Activated naive CD8-positive, alpha-beta T cell (primary cell): ENCODE measurements around the gene PRM1.

Experiments
- H3K27ac Mint-ChIP-seq: one replicate; pipeline ENCODE4 v1.8.0; 2021; ENCODE audit warnings: mixed read lengths
- H3K27me3 Mint-ChIP-seq: one replicate; pipeline ENCODE4 v1.8.0; 2021; ENCODE audit warnings: mixed read lengths
- H3K36me3 Mint-ChIP-seq: one replicate; pipeline ENCODE4 v1.8.0; 2021; ENCODE audit warnings: mixed read lengths
- H3K4me1 Mint-ChIP-seq: one replicate; pipeline ENCODE4 v1.8.0; 2021; ENCODE audit warnings: low read depth, mixed read lengths
- H3K4me3 Mint-ChIP-seq: one replicate; pipeline ENCODE4 v1.8.0; 2021; ENCODE audit warnings: mild to moderate bottlenecking, mixed read lengths
- H3K9me3 Mint-ChIP-seq: one replicate; pipeline ENCODE4 v1.8.0; 2021; ENCODE audit warnings: low read depth, mixed read lengths

Gene PRM1

DNA sequence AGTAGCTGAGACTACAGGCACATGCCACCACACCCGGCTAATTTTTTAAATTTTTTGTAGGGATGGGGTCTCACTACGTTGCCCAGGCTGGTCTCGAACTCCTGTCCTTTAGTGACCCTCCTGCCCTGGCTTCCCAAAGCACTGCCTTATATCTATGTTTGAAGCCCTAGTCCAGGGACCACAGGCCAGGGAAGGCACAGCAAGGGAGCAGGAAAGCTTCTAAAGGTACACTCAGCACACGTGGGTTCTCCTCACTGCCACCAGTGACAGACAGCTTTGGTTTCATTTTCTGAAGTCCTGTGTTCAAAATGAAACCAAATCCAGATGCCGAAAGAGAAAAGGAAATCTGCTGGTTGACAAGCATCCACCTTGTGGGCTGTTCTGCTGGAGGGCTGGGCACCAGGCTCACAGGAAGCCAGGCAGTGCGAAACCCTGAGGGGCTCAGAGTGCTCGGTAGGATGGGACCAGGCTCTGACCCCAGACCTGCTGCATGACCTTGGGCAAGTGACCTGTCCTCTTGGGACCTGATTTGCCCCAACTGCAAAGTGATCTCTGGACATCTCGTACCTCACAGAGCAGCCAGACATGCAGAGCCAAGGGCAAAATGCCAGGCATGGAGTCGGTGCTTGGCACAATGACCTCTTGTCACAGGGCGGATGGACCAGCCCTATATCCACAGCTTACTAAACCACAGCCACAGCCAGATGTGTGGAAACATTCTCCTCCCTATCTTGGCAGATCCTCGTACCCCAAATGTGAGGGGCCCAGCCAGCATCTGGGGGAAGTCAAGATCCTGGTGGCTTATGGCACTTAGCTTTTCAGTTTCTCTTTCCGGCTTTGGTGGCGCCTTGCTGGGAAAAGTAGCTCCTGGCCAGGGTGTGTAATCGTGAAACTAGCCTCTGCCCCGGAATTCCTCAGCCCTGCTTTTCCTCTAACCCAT lies 22.3 kb downstream of the PRM1 start:
- no peaks in the 10 kb centered on the region for H3K9me3 Mint-ChIP-seq
- peaks cover 48% of the 10 kb centered on the region for H3K4me1 Mint-ChIP-seq
- H3K4me3 Mint-ChIP-seq = peak overlapping the region; percentile 51
- H3K27me3 Mint-ChIP-seq = no peaks in the 10 kb centered on the region
- peaks cover under 1% of the 10 kb centered on the region for H3K36me3 Mint-ChIP-seq
- H3K27ac Mint-ChIP-seq = peak overlapping the region; percentile 82

DNA sequence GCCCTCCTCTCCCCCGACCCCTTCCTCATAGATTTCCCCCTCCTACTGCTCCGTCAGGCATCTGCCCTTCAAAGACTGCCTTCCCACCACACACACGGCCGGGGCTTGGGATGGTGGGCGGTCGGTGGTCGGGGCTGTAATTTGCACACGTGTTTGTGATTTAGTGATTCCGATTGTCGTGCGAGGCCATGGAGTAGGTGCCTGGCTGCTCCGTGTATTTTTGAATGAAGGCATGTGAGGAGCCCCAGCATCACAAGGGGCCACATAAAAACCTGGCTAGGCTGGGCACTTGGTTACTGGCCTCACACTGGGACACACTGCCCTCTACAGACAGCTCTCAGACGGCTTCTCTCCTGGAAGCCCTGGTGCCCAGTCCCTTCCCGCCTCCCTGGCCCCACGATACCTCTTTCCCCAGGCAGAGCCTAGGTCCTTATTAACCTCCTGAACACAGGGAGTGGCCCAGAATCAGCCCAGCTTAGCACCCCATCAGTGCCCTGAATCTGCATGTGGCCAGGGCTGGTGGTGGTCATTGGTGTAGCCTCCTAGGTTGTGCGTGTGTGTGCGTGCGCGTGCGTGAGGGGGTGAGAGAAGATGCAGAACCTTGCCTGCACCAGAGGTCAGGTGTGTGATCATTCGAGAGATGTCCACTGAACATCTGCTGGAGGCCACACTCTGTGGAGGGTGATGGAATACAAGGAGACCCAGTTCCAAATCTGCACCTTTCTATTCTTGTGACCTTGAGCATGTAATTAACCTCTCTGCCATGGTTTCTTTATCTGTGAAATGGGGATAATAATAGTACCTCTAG lies 23.8 kb downstream of the PRM1 start:
- H3K4me3 Mint-ChIP-seq = peak overlapping the region; percentile 93
- H3K36me3 Mint-ChIP-seq = peaks cover 11% of the 10 kb centered on the region
- H3K9me3 Mint-ChIP-seq = no peaks in the 10 kb centered on the region
- peak overlapping the region; percentile 96 for H3K27ac Mint-ChIP-seq
- H3K27me3 Mint-ChIP-seq = no peaks in the 10 kb centered on the region
- H3K4me1 Mint-ChIP-seq = peaks cover 47% of the 10 kb centered on the region

DNA sequence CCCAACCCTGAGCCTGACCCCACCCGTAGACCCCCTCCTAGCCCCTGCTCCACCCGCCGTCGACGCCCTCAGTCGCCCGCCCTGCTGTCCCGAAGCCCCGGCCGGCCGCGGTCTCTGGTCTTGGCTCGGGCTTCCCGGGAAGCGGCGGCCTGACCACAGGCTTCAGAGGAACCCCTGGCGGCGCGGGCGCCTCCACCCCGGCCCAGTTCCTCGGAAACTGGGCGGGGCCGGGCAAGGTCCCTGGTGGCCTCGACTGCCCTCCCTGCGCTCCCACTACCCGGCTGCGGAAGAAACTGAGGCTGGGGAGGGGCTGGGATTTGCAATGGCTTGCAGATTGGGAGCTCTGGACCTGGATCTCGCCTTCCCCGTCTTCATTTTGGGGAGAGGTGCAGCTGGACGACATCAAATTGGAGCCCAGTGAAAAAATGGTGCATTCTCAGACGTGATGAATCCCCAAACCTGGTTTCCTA lies 24.4 kb downstream of the PRM1 start:
- Mint-ChIP-seq H3K4me3 (peak overlapping the region; percentile 93), H3K27me3 (no peaks in the 10 kb centered on the region), H3K36me3 (peaks cover 11% of the 10 kb centered on the region), H3K4me1 (peaks cover 53% of the 10 kb centered on the region), H3K9me3 (no peaks in the 10 kb centered on the region), H3K27ac (peak overlapping the region; percentile 96)

DNA sequence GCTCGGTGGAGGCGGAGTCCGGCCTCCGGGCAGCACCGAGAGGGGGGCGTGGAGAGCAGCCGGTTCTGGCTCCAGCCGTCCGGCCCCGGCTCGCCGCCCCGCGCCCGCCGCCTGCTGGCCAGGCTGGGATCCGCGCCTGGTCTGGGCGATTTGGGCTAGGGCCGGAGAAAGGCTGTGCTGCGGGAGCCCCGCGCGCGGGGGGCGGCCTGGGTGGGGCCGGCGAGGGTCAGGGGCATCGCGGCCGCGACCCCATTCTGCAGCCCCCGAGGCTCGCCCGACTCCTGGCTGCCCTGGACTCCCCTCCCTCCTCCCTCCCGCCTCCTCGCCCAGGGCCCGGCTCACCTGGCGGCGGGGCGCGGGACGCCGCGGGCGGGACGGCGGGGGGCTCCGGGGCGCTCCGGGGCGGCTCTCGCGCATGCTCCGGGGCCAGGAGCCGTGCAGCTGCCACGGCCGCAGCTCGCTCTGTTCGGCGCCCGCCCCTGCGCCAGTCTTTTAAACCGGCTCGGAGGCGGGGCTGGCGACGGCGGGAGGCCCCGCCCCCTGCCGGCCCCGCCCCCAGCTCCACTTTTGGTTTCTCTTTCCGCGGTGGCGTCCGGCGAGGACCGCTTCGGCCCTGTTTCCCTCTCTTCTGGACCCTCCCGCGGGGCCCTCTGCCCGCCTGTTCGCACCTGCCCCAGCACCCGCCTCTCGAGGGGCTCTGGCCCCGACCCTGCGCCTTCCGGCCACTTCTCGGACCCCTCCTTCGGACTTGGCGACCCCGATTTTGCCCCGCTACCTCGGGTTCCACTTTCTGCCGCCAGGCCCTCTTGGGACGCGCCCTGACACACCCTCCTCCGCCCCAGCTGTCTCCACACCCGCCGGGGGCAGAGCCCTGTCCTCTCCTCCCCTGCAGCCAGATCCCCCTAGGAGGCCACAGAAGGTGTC lies 25.1 kb downstream of the PRM1 start, which contains the start of gene SOCS1:
TSS of gene SOCS1 (minus strand) at position 468 of the 924 bp plus-strand sequence. CDS start 726 bp downstream, outside the sequence.
- peaks cover 57% of the 10 kb centered on the region for H3K4me1 Mint-ChIP-seq
- H3K27me3 Mint-ChIP-seq = no peaks in the 10 kb centered on the region
- no peaks in the 10 kb centered on the region for H3K9me3 Mint-ChIP-seq
- peak within 1 kb of the TSS; percentile 93 for H3K4me3 Mint-ChIP-seq
- H3K36me3 Mint-ChIP-seq = peaks cover 11% of the 10 kb centered on the region
- peak within 1 kb of the TSS; percentile 96 for H3K27ac Mint-ChIP-seq

- H3K27me3 Mint-ChIP-seq = no peaks in the 10 kb centered on the region
- H3K4me3 Mint-ChIP-seq = peak overlapping the region; percentile 93
- H3K9me3 Mint-ChIP-seq = no peaks in the 10 kb centered on the region
- peaks cover 59% of the 10 kb centered on the region for H3K4me1 Mint-ChIP-seq
- H3K27ac Mint-ChIP-seq = peak overlapping the region; percentile 46
- peaks cover 15% of the 10 kb centered on the region for H3K36me3 Mint-ChIP-seq
These were observed 26.0 kb downstream of the PRM1 start for GRCh38 chr16:11254913-11255736.

DNA sequence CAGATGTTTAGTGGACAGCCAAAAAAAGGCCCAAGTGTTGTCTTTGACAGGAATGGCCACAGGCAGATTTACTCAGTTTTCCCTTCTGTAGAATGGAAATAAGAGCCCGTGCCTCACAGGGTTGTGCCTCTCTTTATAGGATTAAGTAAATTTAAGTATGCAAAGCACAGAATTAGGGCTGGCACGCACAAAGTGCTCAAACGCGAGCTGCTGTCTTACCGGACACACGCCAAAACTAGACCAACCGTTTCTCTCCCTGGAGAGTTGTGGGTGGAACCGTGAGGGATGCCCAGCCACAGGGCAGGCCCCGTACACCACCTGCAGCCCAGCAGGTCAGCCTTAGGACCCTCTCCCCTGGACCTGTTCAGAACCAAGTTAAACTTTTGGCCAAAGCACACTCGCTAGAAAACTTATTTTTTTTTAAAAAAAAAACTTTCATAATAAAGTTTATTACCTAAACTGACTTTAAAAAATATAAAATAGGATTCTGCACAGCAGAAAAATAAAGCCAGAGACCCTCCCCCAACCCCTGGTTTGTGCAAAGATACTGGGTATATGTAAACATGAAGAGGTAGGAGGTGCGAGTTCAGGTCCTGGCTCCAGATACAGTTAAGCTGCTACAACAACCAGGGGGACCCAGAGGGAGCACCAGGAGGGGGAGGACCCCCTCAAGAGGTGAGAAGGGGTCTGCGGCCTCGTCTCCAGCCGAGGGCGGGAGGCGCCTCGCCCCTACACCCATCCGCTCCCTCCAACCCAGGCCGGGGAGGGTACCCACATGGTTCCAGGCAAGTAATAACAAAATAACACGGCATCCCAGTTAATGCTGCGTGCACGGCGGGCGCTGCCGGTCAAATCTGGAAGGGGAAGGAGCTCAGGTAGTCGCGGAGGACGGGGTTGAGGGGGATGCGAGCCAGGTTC lies 26.9 kb downstream of the PRM1 start:
- peak overlapping the region; percentile 93 for H3K4me3 Mint-ChIP-seq
- peak overlapping the region; percentile 97 for H3K27ac Mint-ChIP-seq
- peaks cover 15% of the 10 kb centered on the region for H3K36me3 Mint-ChIP-seq
- H3K4me1 Mint-ChIP-seq = peaks cover 52% of the 10 kb centered on the region
- no peaks in the 10 kb centered on the region for H3K9me3 Mint-ChIP-seq
- no peaks in the 10 kb centered on the region for H3K27me3 Mint-ChIP-seq

- peaks cover 46% of the 10 kb centered on the region for H3K4me1 Mint-ChIP-seq
- no peaks in the 10 kb centered on the region for H3K27me3 Mint-ChIP-seq
- peak overlapping the region; percentile 93 for H3K4me3 Mint-ChIP-seq
- H3K27ac Mint-ChIP-seq = peak overlapping the region; percentile 97
- no peaks in the 10 kb centered on the region for H3K9me3 Mint-ChIP-seq
- peaks cover 15% of the 10 kb centered on the region for H3K36me3 Mint-ChIP-seq
These were observed 27.8 kb downstream of the PRM1 start for GRCh38 chr16:11253009-11253994.

GRCh38 chr16:11252482-11252931 lies 28.6 kb downstream of the PRM1 start:
- peaks cover 41% of the 10 kb centered on the region for H3K4me1 Mint-ChIP-seq
- H3K27me3 Mint-ChIP-seq = no peaks in the 10 kb centered on the region
- H3K27ac Mint-ChIP-seq = peak overlapping the region; percentile 97
- no peaks in the 10 kb centered on the region for H3K9me3 Mint-ChIP-seq
- H3K4me3 Mint-ChIP-seq = peak overlapping the region; percentile 93
- peaks cover 15% of the 10 kb centered on the region for H3K36me3 Mint-ChIP-seq

DNA sequence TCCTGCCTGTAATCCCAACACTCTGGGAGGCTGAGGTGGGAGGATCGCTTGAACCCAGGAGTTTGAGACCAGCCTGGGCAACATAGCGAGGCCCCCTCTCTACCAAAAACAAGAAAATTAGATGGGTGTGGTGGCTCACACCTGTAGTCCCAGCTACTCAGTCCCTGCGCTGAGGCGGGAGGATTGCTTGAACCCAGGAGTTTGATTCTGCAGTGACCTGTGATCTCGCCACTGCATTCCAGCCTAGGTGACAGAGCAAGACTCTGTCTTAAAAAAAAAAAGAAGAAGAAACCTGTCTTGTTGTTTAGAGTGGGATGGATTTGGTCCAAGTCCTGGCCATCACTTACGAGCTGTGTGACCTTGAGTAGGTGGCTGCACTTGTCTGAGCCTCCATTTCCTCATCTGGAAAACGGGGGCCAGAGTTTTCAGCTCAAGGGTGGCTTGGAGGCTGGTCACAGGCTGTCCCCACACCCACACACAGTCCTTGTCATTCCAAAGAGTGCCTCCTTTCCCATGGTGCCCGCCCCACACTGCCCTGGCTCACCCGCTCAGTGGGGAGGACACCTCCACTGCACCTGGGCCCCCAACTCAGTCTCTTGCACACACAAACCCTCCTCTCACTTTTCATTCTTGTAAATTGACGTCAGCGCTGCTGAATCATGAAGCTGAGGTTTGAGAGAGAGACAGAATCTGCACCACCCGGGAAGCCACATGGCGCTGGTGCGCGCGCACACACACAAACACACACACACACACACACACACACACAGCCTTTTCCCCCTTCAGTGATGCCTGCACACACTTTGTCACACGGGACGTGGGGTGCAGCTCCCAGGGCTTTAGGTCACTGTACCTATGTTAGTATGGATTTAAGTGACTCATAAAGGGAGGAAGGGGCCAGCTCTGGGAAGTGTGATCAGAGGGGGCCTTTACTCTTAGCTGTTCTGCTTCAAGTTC lies 29.3 kb downstream of the PRM1 start:
- H3K4me3 Mint-ChIP-seq = peak overlapping the region; percentile 93
- H3K9me3 Mint-ChIP-seq = no peaks in the 10 kb centered on the region
- no peaks in the 10 kb centered on the region for H3K27me3 Mint-ChIP-seq
- H3K27ac Mint-ChIP-seq = peak overlapping the region; percentile 97
- H3K36me3 Mint-ChIP-seq = peaks cover 15% of the 10 kb centered on the region
- H3K4me1 Mint-ChIP-seq = peaks cover 35% of the 10 kb centered on the region

DNA sequence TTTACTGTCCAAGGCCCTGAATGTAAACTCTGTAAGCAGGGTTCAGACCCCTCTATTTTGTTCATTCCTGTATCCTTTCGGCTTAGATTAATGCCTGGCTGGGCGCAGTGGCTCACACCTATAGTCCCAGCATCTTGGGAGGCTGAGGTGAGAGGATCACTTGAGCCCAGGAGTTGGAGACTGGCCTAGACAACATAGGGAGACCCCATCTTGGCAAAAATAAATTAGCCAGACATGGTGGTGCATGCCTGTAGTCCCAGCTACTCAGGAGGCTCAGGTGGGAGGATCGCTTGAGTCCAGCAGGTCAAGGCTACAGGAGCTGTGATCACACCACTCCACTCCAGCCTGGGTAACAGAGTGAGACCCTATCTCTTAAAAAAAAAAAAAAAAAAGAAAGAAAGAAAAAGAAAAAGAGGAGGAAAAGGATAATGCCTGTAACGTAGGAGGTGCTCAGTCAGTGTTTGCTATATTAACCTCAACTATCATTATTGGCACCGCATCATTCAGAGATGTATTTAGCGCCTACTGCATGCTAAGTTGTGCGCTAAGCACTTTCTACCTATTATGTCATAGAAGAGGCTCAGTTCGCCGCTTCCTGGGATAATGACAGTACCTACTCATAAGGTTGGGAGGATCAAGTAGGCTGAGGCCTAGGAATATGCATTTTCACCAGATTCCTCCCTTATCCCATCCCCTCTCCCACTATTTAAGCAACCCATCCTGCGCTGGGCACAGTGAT lies 30.2 kb downstream of the PRM1 start:
- Mint-ChIP-seq H3K27me3 (no peaks in the 10 kb centered on the region), H3K4me3 (peak overlapping the region; percentile 93), H3K27ac (peak overlapping the region; percentile 97), H3K36me3 (peaks cover 15% of the 10 kb centered on the region), H3K9me3 (no peaks in the 10 kb centered on the region), H3K4me1 (peaks cover 37% of the 10 kb centered on the region)
